Lower leg skin (tissue), 4 donors: ENCODE measurements around the gene ANKIB1. TPM values are rescaled to one million over a fixed set of nuclear protein-coding genes. Genes with fewer than 3 reads are reported as not detected.

Source experiments
- DNase-seq, 2 donors: peaks; one replicate each; pipeline ENCODE4 v3.0.0-alpha.2; 2019; ENCODE audit warnings: low spot score in 2 of 2
- H3K4me3 ChIP-seq: fragments of 200-600 bp; sonication (generic); 2 replicates; pipeline ENCODE4 v1.5.1; 2017; ENCODE audit warnings: mild to moderate bottlenecking, low read depth; ENCODE audit not compliant: poor library complexity, severe bottlenecking
- POLR2A ChIP-seq, 2 donors: fragments of 450-650 bp; IDR thresholded peaks; one replicate each; pipeline ENCODE4 v1.6.1; 2016 to 2017; ENCODE audit warnings: antibody characterized with exemption in 2 of 2, mild to moderate bottlenecking in 1 of 2, moderate library complexity in 1 of 2
- whole genome bisulfite sequencing, 2 donors: methylation state at CpG; one replicate each; pipeline ENCODE4 v1.1.5; 2018; 5-methylcytosine and 5-hydroxymethylcytosine counted together
- intact Hi-C: fragments of 100-400 bp; cut with DNase I; formaldehyde crosslinking; loops from one replicate; pipeline ENCODE4 v1.15.0; 2023; ENCODE audit warnings: low total_unique reads
- total RNA-seq, 4 donors: library from RNA; depleted of rRNA; stranded (reverse); fragments of >200 nt; gene quantifications; one replicate each; pipeline ENCODE4 v1.1.0, GENCODE V29; 2016
- TF ChIP-seq, protein P1 (sequence below), 3 donors: fragments of 450-650 bp; IDR thresholded peaks; one replicate each; pipeline ENCODE4 v1.5.1; 2016; ENCODE audit warnings: antibody characterized with exemption in 3 of 3, mild to moderate bottlenecking in 3 of 3, moderate library complexity in 2 of 3

ANKIB1 gene
- total RNA-seq, 4 donors from 2014 or later, result 26.9 to 57.7 (median 34.5) TPM

DNA sequence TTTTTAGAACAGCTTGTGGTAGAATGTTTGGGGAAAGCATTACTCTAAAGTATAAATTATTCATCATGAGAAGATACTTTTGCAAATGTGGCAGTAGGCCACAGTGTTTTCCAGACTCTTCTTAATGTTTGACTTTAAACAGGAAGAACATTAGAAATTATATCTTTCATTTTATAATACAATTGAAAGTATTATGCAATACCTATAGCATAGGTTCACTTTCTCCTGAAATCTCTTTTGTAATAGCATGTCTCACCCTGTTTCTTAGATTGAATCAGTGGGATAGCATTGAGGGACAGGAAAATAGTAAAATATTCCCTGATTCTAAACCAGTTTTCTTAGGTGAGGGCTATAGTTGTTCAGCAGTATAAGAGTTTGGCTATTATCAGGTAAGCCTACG is 23.1 kb downstream of the ANKIB1 start:
- intact Hi-C loops, result no loop called here
- no peak for DNase-seq

DNA sequence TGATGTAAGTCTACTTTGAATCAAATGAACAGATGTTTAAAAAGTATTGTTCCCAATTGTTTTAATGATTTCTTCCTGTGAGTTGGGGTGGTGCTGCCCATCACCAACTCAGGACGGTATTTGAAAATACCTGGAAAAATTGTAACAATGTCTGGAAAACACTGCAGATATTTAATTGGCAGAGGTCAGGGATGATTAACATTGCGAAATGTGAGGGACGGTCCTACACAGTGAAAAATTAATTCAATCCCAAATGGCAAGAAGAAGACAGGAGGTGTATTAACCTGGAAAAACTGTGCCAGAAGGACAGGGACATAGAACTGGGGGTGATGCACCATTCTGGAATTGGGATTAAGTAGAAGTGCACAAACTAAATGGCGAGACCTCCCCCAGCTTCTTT is 29.6 kb downstream of the ANKIB1 start:
- intact Hi-C loops, result no loop called here
- no peak overlapping the region for H3K4me3 ChIP-seq
- WGBS, 2 donors, result 90 to 94% methylated on average over 4 of the region's 4 CpGs
- TF ChIP-seq, protein P1, sequence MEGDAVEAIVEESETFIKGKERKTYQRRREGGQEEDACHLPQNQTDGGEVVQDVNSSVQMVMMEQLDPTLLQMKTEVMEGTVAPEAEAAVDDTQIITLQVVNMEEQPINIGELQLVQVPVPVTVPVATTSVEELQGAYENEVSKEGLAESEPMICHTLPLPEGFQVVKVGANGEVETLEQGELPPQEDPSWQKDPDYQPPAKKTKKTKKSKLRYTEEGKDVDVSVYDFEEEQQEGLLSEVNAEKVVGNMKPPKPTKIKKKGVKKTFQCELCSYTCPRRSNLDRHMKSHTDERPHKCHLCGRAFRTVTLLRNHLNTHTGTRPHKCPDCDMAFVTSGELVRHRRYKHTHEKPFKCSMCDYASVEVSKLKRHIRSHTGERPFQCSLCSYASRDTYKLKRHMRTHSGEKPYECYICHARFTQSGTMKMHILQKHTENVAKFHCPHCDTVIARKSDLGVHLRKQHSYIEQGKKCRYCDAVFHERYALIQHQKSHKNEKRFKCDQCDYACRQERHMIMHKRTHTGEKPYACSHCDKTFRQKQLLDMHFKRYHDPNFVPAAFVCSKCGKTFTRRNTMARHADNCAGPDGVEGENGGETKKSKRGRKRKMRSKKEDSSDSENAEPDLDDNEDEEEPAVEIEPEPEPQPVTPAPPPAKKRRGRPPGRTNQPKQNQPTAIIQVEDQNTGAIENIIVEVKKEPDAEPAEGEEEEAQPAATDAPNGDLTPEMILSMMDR (IDR thresholded peaks at IDR 0.05), result no peak
- TF ChIP-seq POLR2A (IDR thresholded peaks at IDR 0.05), result no peak
- no peak for DNase-seq

More for the DNA sequence above, 23.1 kb downstream of the ANKIB1 start:
- TF ChIP-seq POLR2A (IDR thresholded peaks at IDR 0.05), result no peak
- TF ChIP-seq, protein P1 (IDR thresholded peaks at IDR 0.05), result no peak
- WGBS, 2 donors, result 91 to 93% methylated on average over 1 of the region's 1 CpG
- H3K4me3 ChIP-seq, result no peak overlapping the region

DNA sequence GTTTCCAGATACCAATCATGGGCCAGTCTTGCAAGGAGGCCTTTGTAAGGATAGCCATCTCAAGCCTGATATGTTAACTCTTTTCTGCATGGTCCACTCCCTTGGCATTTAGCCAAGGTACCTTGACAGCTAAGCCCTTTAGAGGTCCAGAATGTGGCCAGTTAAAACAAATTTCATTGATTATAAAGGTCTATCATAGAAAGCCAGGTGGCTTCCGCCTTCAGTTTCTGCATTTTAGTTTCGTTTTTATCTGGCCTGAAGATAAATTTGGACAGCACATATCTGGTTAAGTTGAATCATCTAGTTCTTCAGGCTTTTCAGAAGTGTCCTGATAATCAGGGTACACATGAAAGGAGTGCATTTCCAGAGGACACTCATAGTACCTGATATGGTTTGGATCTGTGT is 30.7 kb downstream of the ANKIB1 start:
- DNase-seq, result no peak
- H3K4me3 ChIP-seq, result no peak overlapping the region
- 81 to 86% methylated on average over 2 of the region's 2 CpGs for WGBS, 2 donors
- TF ChIP-seq, protein P1 (IDR thresholded peaks at IDR 0.05), result no peak
- TF ChIP-seq POLR2A (IDR thresholded peaks at IDR 0.05), result no peak
- intact Hi-C loops, result no loop called here

DNA sequence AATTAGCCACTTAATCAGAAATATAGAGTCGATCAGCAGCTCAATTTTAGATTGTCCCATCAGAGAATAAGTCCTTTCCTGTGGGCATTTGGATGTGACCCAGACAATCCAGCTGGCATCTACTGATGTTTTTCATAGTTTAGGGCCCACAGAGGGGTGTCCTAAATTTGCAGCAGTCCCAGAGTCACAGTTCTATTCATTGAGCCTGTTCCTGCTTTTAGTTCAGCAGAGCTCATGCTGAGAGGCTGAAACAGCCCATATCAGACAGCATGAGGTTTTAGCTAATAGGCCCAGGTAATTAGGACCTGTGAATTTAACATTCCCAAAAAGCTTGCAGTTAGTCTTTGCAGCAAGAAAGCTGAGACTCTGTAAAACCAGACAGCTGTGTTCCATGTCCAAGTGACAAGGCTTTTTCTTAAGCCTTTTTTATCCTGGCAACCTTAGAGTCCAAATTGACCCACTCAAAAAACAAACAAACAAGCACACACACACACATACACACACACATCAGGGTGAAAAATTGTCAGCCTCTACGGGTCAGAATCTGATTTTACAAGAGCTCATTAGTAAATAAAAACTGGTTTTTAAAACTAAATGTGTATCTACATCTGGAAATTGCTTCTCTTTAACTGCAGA is 33.7 kb downstream of the ANKIB1 start:
- TF ChIP-seq POLR2A (IDR thresholded peaks at IDR 0.05), result no peak
- TF ChIP-seq, protein P1 (IDR thresholded peaks at IDR 0.05), result no peak
- intact Hi-C loops, result no loop called here

DNA sequence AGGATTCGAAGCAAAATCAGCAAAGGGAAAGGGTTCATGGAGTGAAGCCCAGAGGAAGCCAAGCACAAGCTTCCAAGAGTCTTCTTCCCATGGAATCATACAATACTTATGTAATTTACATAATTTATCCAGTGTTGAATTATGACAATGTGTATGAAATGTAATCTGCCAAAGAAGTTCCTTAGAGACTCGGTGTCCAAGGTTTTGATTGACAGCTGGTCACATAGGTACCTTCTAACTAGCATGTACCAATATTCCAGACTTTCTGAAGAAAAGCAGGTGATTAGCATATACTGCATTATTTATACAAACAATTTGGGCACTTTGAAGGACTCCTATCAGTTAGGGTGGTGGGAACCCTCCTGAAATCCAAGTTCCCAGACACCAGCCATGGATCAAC is 35.3 kb downstream of the ANKIB1 start:
- DNase-seq, result no peak
- TF ChIP-seq, protein P1 (IDR thresholded peaks at IDR 0.05), result no peak
- no peak for TF ChIP-seq POLR2A (IDR thresholded peaks at IDR 0.05)
- no peak overlapping the region for H3K4me3 ChIP-seq
- 91 to 98% methylated on average over 2 of the region's 2 CpGs for WGBS, 2 donors
- intact Hi-C loops, result no loop called here

More for the DNA sequence above, 33.7 kb downstream of the ANKIB1 start:
- no peak for DNase-seq
- 28 to 49% methylated on average over 2 of the region's 2 CpGs for WGBS, 2 donors
- H3K4me3 ChIP-seq, result no peak overlapping the region
